IPS DF 6.9 (cell line): ENCODE data around the gene ZDHHC20.
"Not testable (repeated sequence)": the region's sequence is repeated elsewhere in the genome, so short reads cannot be mapped to it uniquely, and the experiment has no call there.

Experiments used
- DNase-seq: peaks from one replicate; pipeline ENCODE4 v3.0.0-alpha.2; 2013; ENCODE audit warnings: low read depth, low spot score
- H3K27ac ChIP-seq: one replicate; pipeline ENCODE4 v1.5.1; 2013; ENCODE audit warnings: low read length, control low read depth
- H3K27me3 ChIP-seq: 2 replicates; pipeline ENCODE4 v1.6.1; 2013; ENCODE audit warnings: mild to moderate bottlenecking, low read length; ENCODE audit not compliant: control insufficient read depth, insufficient read depth
- H3K36me3 ChIP-seq: 2 replicates; pipeline ENCODE4 v1.6.1; 2013; ENCODE audit warnings: low read length; ENCODE audit not compliant: control insufficient read depth, insufficient read depth
- H3K4me1 ChIP-seq: 2 replicates; pipeline ENCODE4 v1.6.1; 2013; ENCODE audit warnings: low read length; ENCODE audit not compliant: control insufficient read depth, insufficient read depth
- H3K4me3 ChIP-seq: 2 replicates; pipeline ENCODE4 v1.5.1; 2013; ENCODE audit warnings: mild to moderate bottlenecking, low read length
- H3K9me3 ChIP-seq: 2 replicates; pipeline ENCODE4 v1.6.1; 2013; ENCODE audit warnings: low read length, inconsistent platforms; ENCODE audit not compliant: control insufficient read depth, insufficient read depth
- WGBS: extraction: QIAGEN DNeasy Blood & Tissue Kit; methylation state at CpG from one replicate; pipeline ENCODE4 v1.1.7; 2013; ENCODE audit warnings: mixed read lengths, missing lambda C conversion rate; ENCODE audit not compliant: insufficient read length, insufficient coverage; 5-methylcytosine and 5-hydroxymethylcytosine counted together

Gene ZDHHC20

DNA sequence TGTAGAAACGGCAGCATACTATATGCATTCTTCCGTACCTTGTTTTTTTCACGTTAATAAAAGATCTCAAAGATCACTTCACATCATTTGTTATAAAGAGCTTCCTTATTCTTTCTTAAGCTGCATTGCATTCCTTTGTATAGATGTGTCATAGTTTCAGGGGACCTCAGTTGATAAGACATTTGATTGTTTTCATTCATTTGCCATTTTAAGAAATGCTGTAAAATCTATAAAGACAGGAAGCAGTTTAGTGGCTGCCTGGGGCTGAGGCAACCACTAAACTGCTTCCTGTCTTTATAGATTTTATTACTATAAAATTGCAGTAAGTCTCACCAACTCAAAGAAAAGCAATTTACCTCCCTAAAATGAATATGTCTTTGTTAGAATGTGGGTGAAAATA lies 59.4 kb downstream of the ZDHHC20 start:
- Histone ChIP-seq H3K27me3 (no peaks in the 10 kb centered on the region), H3K27ac (no peak overlapping the region), H3K4me1 (no peaks in the 10 kb centered on the region), H3K36me3 (0 out of 2 replicates have a peak, but pooled peaks cover 2% of the 10 kb centered on the region), H3K9me3 (no peaks in the 10 kb centered on the region), H3K4me3 (no peak overlapping the region)
- DNase-seq: no peak
- WGBS: no CpG with 5 or more reads among the region's 3 CpGs

DNA sequence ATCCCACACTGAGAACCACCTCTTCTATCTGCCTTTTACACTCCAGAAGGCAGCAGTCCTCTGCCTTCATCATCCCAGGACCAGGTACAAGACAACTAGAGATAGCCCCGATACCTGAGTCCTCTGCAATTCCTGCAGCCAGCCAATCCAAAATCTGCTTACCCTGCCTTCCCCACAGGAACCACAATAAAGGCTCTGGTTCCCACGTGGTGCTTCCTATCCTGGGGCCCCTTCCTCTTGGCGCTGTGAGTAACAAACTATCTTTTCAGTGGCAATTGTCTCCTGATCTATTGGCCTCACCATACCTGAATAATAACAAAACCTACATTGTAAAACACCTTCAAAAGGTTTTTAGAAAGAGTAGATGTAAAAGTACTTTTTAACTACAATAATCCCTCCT lies 63.1 kb downstream of the ZDHHC20 start:
- Histone ChIP-seq H3K36me3 (0 out of 2 replicates have a peak, but pooled peaks cover 2% of the 10 kb centered on the region), H3K27ac (no peak overlapping the region), H3K27me3 (no peaks in the 10 kb centered on the region), H3K4me1 (no peaks in the 10 kb centered on the region), H3K4me3 (no peak overlapping the region), H3K9me3 (no peaks in the 10 kb centered on the region)
- whole genome bisulfite sequencing: no CpG with 5 or more reads among the region's 3 CpGs
- no peak for DNase-seq

DNA sequence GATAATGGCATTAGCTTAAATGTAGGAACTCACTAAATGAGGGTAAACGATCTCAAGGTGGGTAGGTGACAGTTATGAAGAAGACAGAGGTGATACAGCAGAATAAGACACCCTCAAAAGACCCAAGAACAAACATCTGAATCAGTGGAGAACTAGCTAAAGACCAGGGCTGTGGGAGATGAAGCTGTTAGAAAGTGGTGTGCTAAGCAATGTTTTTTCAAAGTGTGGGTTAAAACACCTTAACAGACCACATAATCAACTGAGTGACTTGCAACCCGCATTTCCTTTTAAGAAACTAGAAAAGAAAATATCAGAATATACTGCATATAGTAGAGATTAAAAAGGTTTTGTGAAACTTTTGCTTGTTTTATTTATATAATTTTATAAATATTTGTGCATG lies 70.0 kb downstream of the ZDHHC20 start:
- no peak for DNase-seq
- Histone ChIP-seq H3K27ac (no peak overlapping the region), H3K4me1 (no peaks in the 10 kb centered on the region), H3K36me3 (peaks cover 5% of the 10 kb centered on the region; the same call in 1 of the 2 replicates), H3K9me3 (no peaks in the 10 kb centered on the region), H3K4me3 (no peak overlapping the region), H3K27me3 (no peaks in the 10 kb centered on the region)
- no CpG with 5 or more reads among the region's 2 CpGs for WGBS

DNA sequence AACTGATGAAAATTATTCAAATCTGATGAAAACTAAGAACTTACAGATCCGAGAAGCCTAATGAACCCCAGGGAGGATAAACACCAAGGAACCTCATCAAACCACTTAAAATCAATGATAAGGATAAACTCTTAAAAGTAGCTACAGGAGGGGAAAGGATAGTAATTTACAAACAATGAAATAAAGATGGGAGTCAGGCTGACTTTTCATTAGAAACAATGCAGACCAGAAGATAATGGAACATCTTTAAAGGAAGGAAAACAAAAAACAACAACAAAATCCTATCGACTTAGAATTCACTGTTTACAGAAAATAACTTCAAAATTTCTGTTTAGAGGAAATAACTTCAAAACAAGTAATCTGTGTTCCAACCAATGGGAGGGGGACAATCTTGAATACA lies 73.4 kb downstream of the ZDHHC20 start:
- Histone ChIP-seq H3K9me3 (no peaks in the 10 kb centered on the region), H3K4me3 (no peak overlapping the region), H3K4me1 (no peaks in the 10 kb centered on the region; the same call in 1 of the 2 replicates), H3K27me3 (no peaks in the 10 kb centered on the region), H3K27ac (no peak overlapping the region), H3K36me3 (peaks cover 5% of the 10 kb centered on the region; the same call in 1 of the 2 replicates)
- WGBS: no CpG with 5 or more reads among the region's 2 CpGs
- no peak for DNase-seq

DNA sequence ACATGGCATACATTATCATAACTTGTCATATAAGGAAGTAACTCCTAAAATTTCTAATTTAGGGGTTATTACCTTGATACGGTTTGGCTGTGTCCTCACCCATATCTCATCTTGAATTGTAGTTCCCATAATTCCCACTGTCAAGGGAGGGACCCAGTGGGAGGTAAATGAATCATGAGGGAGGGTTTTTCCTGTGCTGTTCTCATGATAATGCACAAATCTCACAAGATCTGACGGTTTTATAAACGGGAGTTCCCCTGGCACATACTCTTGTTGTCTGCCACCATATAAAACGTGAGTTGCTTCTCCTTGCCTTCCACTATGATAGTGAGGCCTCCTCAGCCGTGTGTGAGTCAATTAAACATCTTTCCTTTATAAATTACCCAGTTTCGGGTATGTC lies 76.0 kb downstream of the ZDHHC20 start:
- H3K27me3 ChIP-seq: no peaks in the 10 kb centered on the region
- WGBS: no CpG with 5 or more reads among the region's 6 CpGs
- H3K9me3 ChIP-seq: no peaks in the 10 kb centered on the region
- 0 out of 2 replicates have a peak, but pooled peaks cover 2% of the 10 kb centered on the region for H3K36me3 ChIP-seq
- DNase-seq: no peak
- no peaks in the 10 kb centered on the region; the same call in 1 of the 2 replicates for H3K4me1 ChIP-seq
- no peak overlapping the region for H3K27ac ChIP-seq
- H3K4me3 ChIP-seq: no peak overlapping the region

DNA sequence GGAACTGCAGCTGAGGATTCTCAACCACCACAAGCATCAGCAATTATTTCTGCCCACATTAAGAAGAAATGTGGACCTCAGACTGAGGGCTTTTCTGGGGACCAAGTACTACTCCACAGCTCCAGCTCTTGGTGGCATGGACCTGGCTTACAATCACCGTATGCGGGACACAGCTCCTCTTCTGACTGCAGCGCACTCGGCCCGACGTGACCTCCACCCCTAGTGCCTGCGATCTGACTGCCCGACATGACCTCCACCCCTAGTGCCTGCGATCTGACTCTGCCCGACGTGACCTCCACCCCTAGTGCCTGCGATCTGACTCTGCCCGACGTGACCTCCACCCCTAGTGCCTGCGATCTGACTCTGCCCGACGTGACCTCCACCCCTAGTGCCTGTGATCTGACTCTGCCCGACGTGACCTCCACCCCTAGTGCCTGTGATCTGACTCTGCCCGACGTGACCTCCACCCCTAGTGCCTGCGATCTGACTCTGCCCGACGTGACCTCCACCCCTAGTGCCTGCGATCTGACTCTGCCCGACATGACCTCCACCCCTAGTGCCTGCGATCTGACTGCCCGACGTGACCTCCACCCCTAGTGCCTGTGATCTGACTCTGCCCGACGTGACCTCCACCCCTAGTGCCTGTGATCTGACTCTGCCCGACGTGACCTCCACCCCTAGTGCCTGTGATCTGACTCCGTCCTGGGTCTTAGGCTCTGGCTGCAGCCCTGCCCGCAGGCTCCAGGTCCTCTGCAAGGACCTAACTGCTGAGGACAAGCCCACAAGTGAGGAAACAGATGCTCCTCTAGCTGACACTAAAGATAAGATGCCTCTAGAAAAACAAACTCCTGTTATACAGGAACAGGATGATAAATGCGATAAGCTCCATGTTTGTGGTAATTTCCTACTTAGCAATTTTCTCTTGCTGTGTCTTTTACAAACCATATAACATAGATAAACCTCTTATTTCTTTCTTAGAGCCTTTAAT lies 81.8 kb downstream of the ZDHHC20 start:
- H3K27ac ChIP-seq, H3K9me3 ChIP-seq, H3K36me3 ChIP-seq, DNase-seq, H3K4me1 ChIP-seq, H3K4me3 ChIP-seq, H3K27me3 ChIP-seq: not testable (repeated sequence)
- no CpG with 5 or more reads among the region's 36 CpGs for WGBS

DNA sequence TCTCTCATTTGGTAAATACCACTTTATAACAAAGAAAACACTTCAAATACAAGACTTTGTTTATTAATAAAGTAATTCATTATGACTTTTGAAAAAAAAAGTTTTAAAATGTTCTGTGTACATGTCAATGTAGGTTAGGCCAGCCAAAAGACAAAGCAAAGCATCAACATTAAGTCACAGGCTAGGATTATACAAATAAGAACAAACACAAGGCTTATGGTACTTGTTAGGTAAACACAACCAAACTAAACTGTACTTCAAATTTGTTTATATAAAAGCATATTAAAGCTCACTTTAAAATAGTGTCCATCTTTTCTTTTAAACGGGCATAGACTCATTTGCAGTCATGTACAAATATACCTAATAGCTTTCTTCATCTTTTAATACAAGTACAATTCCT lies 86.6 kb downstream of the ZDHHC20 start:
- no peaks in the 10 kb centered on the region; the same call in 1 of the 2 replicates for H3K36me3 ChIP-seq
- H3K27me3 ChIP-seq: no peaks in the 10 kb centered on the region
- DNase-seq: no peak
- H3K27ac ChIP-seq: no peak overlapping the region
- no peaks in the 10 kb centered on the region for H3K9me3 ChIP-seq
- no peak overlapping the region for H3K4me3 ChIP-seq
- no peaks in the 10 kb centered on the region for H3K4me1 ChIP-seq
- WGBS: no CpG with 5 or more reads among the region's 1 CpG

DNA sequence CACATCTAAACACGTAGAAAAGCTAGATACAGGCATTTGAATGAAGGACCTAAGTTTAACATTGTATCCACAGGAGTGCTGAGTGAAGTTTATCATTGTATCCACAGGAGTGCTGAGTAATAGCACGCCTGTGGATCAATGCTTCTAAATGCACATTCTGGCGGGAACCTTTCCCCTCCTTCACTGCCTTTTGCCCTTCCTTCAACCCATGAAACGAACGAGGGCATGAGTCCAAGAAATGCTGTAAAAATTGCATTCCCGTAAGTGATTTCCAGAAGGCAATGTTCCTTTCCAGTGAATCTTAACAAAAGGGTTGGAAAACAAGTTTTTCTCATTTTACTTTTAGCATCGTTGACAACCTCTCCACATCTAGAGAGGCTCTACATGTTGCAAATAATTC lies 88.1 kb downstream of the ZDHHC20 start:
- Histone ChIP-seq H3K27ac (no peak overlapping the region), H3K4me3 (no peak overlapping the region), H3K9me3 (no peaks in the 10 kb centered on the region), H3K36me3 (no peaks in the 10 kb centered on the region; the same call in 1 of the 2 replicates), H3K27me3 (no peaks in the 10 kb centered on the region), H3K4me1 (no peaks in the 10 kb centered on the region)
- no peak for DNase-seq
- no CpG with 5 or more reads among the region's 7 CpGs for WGBS

DNA sequence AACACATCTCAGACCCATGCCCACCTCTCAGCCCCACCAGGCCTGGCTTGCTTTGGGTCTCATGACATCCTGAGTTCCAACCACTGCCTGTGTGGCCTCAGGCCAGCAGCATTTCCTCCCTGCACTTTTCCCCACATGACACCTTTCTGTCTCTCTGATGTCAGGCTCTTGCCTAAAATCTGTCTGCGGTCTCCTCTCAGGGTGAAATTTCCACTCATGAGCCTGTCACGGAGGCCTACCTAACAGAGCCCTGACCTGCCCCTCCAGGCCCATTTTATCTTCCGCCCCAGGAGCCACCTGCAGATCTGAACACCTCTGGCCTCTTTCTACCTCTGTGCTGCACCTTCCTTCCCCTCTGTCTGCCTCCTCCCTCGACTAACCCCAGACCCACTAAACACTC lies 93.5 kb downstream of the ZDHHC20 start:
- H3K27me3 ChIP-seq: no peaks in the 10 kb centered on the region
- H3K36me3 ChIP-seq: no peaks in the 10 kb centered on the region
- DNase-seq: no peak
- WGBS: no CpG with 5 or more reads among the region's 4 CpGs
- no peaks in the 10 kb centered on the region for H3K4me1 ChIP-seq
- H3K27ac ChIP-seq: no peak overlapping the region
- no peaks in the 10 kb centered on the region for H3K9me3 ChIP-seq
- H3K4me3 ChIP-seq: no peak overlapping the region

DNA sequence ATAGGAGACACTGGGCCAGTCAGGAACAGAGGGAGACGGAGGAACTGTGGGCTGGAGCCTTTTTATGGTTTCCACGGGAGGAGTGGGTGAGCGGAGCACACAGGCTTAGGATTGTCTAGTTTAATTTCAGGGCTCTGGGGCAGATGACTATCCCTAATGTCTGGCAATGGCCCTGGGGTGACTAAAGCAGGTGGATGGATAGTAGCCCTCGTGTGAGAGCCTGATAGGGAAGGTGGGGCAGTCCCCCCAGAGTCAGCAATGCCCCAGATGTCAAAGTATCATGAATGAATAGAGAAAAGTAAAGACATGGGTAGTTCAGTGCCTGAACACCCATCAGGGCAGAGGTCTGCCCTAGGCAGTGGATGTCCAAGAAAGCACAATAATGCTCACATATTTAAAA lies 94.2 kb downstream of the ZDHHC20 start:
- WGBS: no CpG with 5 or more reads among the region's 4 CpGs
- no peak overlapping the region for H3K4me3 ChIP-seq
- H3K27ac ChIP-seq: no peak overlapping the region
- no peaks in the 10 kb centered on the region for H3K36me3 ChIP-seq
- no peaks in the 10 kb centered on the region for H3K27me3 ChIP-seq
- no peaks in the 10 kb centered on the region for H3K4me1 ChIP-seq
- no peak for DNase-seq
- H3K9me3 ChIP-seq: no peaks in the 10 kb centered on the region
